Smooth muscle cell (in vitro differentiated cells): ENCODE results near the gene MPV17L2. TPM values are rescaled to one million over a fixed set of nuclear protein-coding genes. Genes with fewer than 3 reads are reported as not detected.

Experiments used
- DNase-seq: peaks from one replicate; lab custom pipeline; 2025; ENCODE audit not compliant: unreplicated experiment; lab: John Stamatoyannopoulos, UW
- H2AFZ ChIP-seq: fragments of 200-600 bp; sonication (generic); 2 replicates; pipeline ENCODE4 v1.6.0; 2016; ENCODE audit warnings: antibody characterized with exemption, low read depth, mild to moderate bottlenecking
- H3F3A ChIP-seq: fragments of 200-600 bp; sonication (generic); 2 replicates; pipeline ENCODE4 v1.6.0; 2017; ENCODE audit warnings: antibody characterized with exemption, low read depth
- H3K27ac ChIP-seq: fragments of 200-600 bp; sonication (generic); 2 replicates; pipeline ENCODE4 v1.5.1; 2016; ENCODE audit warnings: low read depth, mild to moderate bottlenecking
- H3K27me3 ChIP-seq: fragments of 200-600 bp; sonication (generic); 2 replicates; pipeline ENCODE4 v1.6.1; 2016; ENCODE audit warnings: low read depth, mild to moderate bottlenecking
- H3K36me3 ChIP-seq: fragments of 200-600 bp; sonication (generic); 2 replicates; pipeline ENCODE4 v1.5.1; 2016; ENCODE audit warnings: low read depth
- H3K4me1 ChIP-seq: fragments of 200-600 bp; sonication (generic); 2 replicates; pipeline ENCODE4 v1.5.1; 2016; ENCODE audit warnings: low read depth
- H3K4me2 ChIP-seq: fragments of 200-600 bp; sonication (generic); 2 replicates; pipeline ENCODE4 v1.6.0; 2016; ENCODE audit warnings: mild to moderate bottlenecking
- H3K4me3 ChIP-seq: fragments of 200-600 bp; sonication (generic); 2 replicates; pipeline ENCODE4 v1.5.1; 2016; ENCODE audit warnings: mild to moderate bottlenecking
- H3K79me2 ChIP-seq: fragments of 200-600 bp; sonication (generic); 2 replicates; pipeline ENCODE4 v1.6.0; 2016; ENCODE audit warnings: low read depth, mild to moderate bottlenecking
- H3K9ac ChIP-seq: fragments of 200-600 bp; sonication (generic); 2 replicates; pipeline ENCODE4 v1.6.0; 2016; ENCODE audit warnings: low read depth
- H3K9me3 ChIP-seq: fragments of 200-600 bp; sonication (generic); replicated peaks from 2 replicates; pipeline ENCODE4 v1.5.1; 2016; ENCODE audit warnings: low read depth
- H4K20me1 ChIP-seq: fragments of 200-600 bp; sonication (generic); 2 replicates; pipeline ENCODE4 v1.6.0; 2016; ENCODE audit warnings: low read depth
- WGBS: methylation state at CpG from one replicate; pipeline ENCODE4 v1.1.7; 2016; ENCODE audit warnings: low lambda C conversion rate; 5-methylcytosine and 5-hydroxymethylcytosine counted together
- polyA plus RNA-seq: library from polyadenylated mRNA; unstranded; fragments of >200 nt; fragmentation: Nextera tagmentation; extraction: Ambion mirVana; gene quantifications from 2 replicates; pipeline ENCODE4 v1.2.1, GENCODE V29; 2016
- total RNA-seq: library from RNA; depleted of rRNA; stranded (reverse); fragments of >200 nt; gene quantifications from 2 replicates; pipeline ENCODE4 v1.2.3, GENCODE V29; 2014
- TF ChIP-seq, protein P1 (sequence below): fragments of 200-600 bp; sonication (generic); IDR thresholded peaks from 2 replicates; pipeline ENCODE4 v1.5.1; 2017; ENCODE audit warnings: borderline replicate concordance, mild to moderate bottlenecking, antibody characterized with exemption; ENCODE audit not compliant: insufficient read depth, poor library complexity, severe bottlenecking

Gene MPV17L2
- total and polyA plus RNA-seq, 2 experiments from 2014 or later: 11.6 to 28.7 TPM

- Histone ChIP-seq H3K36me3 (no peaks in the 10 kb centered on the region), H2AFZ (no peak overlapping the region), H3K9ac (no peak overlapping the region), H3K4me2 (no peak overlapping the region), H3K4me1 (no peaks in the 10 kb centered on the region), H3K79me2 (no peaks in the 10 kb centered on the region), H3K27ac (no peak overlapping the region), H3K27me3 (no peaks in the 10 kb centered on the region), H4K20me1 (peaks cover 9% of the 10 kb centered on the region), H3K4me3 (no peak overlapping the region), H3K9me3 (no peaks in the 10 kb centered on the region), H3F3A (no peaks in the 10 kb centered on the region)
- 98% methylated on average over 15 of the region's 15 CpGs for WGBS
- TF ChIP-seq, protein P1, sequence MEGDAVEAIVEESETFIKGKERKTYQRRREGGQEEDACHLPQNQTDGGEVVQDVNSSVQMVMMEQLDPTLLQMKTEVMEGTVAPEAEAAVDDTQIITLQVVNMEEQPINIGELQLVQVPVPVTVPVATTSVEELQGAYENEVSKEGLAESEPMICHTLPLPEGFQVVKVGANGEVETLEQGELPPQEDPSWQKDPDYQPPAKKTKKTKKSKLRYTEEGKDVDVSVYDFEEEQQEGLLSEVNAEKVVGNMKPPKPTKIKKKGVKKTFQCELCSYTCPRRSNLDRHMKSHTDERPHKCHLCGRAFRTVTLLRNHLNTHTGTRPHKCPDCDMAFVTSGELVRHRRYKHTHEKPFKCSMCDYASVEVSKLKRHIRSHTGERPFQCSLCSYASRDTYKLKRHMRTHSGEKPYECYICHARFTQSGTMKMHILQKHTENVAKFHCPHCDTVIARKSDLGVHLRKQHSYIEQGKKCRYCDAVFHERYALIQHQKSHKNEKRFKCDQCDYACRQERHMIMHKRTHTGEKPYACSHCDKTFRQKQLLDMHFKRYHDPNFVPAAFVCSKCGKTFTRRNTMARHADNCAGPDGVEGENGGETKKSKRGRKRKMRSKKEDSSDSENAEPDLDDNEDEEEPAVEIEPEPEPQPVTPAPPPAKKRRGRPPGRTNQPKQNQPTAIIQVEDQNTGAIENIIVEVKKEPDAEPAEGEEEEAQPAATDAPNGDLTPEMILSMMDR: no peak
- no peak for DNase-seq
Observed at GRCh38 chr19:18165794-18166544, 27.0 kb upstream of the MPV17L2 start.

- no peak for DNase-seq
- Histone ChIP-seq H3K79me2 (no peaks in the 10 kb centered on the region), H3K36me3 (no peaks in the 10 kb centered on the region), H3K4me2 (no peak overlapping the region), H3K9me3 (no peaks in the 10 kb centered on the region), H3K4me1 (no peaks in the 10 kb centered on the region), H3F3A (no peaks in the 10 kb centered on the region), H4K20me1 (peaks cover 3% of the 10 kb centered on the region), H3K4me3 (no peak overlapping the region), H3K27me3 (no peaks in the 10 kb centered on the region), H3K9ac (no peak overlapping the region), H2AFZ (no peak overlapping the region), H3K27ac (no peak overlapping the region)
- TF ChIP-seq, protein P1: no peak
- WGBS: 94% methylated on average over 21 of the region's 21 CpGs
Observed at GRCh38 chr19:18167011-18167410, 26.0 kb upstream of the MPV17L2 start.

- Histone ChIP-seq H3K27ac (no peak overlapping the region), H3K27me3 (no peaks in the 10 kb centered on the region), H4K20me1 (no peaks in the 10 kb centered on the region), H3K36me3 (no peaks in the 10 kb centered on the region), H2AFZ (no peak overlapping the region), H3K4me2 (no peak overlapping the region), H3K4me3 (no peak overlapping the region), H3K9ac (no peak overlapping the region), H3K4me1 (no peaks in the 10 kb centered on the region), H3K9me3 (no peaks in the 10 kb centered on the region), H3K79me2 (no peaks in the 10 kb centered on the region), H3F3A (no peaks in the 10 kb centered on the region)
- TF ChIP-seq, protein P1: peak; percentile 62
- no peak for DNase-seq
- WGBS: 75% methylated on average over 14 of the region's 14 CpGs
Observed at GRCh38 chr19:18167975-18168645, 24.9 kb upstream of the MPV17L2 start.
